ENCODE results near the gene STARD4.

The STARD4 gene

DNA sequence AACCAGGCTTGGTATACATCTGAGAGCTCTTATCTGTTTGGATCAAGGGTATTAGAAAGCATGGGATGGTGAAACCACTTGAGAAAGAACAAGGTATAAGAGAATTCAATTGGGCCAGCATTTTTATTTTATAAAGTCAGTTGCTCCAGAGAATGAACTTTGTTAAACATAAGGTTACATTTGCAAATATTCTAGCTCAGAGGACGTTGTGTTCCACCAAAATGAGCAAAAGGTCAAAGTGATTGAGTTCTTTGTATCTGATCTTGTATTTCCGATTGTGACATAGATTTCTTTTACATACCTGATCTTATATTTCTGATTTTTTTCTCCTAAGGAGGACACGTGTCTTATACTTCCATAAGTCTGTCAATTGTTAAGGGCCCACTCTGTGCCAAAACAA lies 8.6 kb upstream of the STARD4 start:
- no peak for DNase-seq

- DNase-seq: no peak
Measured at GRCh38 chr5:111518777-111519176, 6.4 kb upstream of the STARD4 start.

DNA sequence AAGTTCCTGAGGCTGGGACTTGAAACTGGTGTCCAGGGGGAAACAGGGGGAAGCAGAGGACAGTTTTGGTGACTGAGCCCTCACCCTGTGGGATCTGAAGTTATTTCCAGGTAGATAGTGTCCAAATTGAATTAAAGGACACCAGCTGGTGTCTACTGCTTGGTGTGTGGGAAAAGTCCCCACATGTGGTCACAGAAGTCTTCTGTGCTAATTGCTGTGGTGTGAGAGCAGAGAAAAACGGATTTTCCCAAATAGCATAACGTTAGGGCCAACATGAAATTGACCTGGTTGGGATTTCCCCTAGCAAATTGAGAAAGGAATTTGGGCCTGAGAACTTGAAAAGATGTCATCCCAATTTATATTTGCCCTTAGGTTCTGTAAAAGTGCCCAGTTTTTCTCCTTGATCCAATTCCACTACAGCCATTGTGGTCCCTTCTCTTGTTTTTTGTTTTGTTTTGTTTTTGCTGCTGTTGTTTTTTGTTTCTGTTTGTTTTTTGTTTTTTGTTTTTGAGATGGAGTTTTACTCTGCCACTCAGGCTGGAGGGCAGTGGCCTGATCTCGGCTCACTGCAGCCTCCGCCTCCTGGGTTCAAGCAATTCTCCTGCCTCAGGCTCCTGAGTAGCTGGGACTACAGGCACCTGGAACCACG lies 5.6 kb upstream of the STARD4 start:
- DNase-seq: no peak

GRCh38 chr5:111514087-111514486 lies 1.8 kb upstream of the STARD4 start:
- DNase-seq: no peak

- no peak for DNase-seq
Measured at GRCh38 chr5:111513131-111513520, 791 bp upstream of the STARD4 start.

DNA sequence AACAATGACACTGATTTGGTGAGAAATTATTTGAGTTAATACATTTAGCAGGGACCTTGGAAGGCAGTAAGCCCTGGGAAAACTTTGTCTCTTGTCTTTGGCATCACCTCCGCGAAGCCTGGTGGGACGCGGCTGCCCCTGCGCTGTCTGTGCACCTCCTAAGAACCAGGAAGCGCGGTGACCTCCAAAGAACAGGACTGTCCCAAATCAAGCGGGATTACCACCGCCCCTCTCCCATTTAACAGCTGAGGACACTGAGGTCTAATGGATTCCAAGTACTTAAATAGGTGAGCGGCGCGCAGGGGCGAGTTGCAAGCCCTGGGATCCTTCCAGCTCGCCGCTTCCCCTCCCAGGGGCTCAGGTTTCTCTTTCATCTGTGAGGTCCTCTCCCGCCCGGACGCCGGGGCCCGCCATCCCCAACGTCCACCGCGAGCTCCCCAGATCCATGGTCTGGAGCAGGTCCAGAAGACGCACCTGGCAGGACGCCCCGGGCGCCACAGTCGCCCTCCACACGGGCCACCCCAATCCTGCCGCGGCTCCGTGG lies 432 bp downstream of the STARD4 start:
- no peak for DNase-seq

DNA sequence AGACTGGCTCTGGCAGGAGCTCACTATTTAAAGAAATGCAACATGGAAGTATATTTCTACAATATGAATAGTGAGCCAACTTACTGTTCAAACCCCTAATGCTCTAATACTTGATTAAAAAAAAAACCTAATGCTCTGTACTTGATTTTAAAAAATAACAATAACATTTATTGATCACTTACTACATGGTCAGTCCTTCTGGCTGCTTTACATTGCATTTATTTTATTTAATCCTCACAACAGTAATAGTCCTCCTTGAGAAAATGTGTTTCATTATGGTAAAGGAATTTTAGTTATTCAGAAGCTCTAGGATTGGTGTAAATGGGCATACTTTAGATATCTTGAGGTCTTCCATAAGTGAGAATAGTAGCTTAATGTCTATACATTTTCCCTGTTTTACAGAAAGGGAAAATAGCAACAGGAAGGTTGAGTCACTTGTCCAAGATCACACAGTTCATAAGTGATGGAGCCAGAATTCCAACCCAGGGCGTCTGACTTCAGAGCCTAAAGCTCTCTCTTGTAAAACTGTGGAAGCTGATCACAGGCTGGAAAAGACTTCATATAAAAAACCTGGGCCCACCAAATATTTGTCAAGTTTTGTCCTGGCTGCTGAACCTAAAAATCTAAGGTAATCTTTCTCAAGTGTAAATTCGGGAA lies 1.0 kb downstream of the STARD4 start:
- DNase-seq: no peak

DNA sequence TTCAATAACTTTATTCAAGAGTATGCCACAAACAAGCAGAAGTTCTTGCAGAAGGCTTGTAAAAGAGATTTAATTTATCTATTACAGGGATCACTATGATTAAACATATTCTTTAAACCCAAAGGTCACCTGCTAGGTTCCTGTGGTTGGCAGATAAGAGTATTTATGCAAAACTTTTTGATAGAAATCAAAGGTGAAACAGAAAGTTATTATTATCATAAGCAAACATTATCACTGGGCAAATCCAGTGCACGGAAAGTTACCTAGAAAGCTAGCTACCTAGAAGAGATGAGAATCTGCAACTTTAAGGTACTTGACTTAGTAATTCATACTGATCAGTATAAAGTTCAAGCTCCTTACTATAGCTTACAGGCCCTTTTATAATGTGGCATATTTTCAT lies 3.2 kb downstream of the STARD4 start:
- DNase-seq: no peak

- no peak for DNase-seq
Measured at GRCh38 chr5:111507276-111507675, 5.1 kb downstream of the STARD4 start.

DNA sequence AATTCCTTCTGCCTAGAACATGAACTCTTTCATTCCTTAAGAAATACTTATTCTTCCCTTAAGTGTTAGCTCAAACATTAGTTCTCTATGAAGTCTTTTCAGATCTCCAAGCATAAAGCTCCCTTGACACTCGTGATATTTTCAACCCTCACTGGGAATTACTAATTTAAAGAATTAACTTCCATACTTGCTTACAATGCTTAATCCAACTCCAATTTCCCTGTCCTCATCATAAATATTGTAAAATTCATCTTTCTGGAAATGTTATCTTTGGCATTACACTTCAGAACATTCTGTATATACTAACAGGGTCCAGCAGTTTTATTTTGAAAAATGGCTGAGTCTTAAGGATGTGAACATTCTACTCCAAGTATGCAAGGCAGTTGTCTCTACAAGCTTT lies 7.2 kb downstream of the STARD4 start:
- no peak for DNase-seq

- no peak for DNase-seq
Measured at GRCh38 chr5:111502956-111503355, 9.4 kb downstream of the STARD4 start.

DNA sequence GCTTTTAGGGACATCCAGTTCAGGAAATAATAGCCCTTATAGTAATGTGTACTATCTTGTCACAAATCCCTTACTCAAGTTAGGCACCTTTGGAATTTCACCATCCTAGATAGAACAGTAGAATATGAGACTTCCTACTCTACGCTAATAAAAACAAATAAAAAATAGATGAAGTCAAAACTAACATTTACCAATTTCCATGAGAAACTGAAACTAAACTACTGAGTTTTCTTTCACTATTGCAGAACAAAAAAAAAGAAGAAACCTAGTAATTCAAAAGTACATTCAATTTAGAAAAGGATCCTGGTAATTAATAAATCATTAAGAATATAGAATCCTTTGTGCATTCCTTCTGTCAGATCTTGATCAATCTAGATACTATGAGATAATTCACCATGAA lies 14.0 kb downstream of the STARD4 start:
- DNase-seq: no peak

DNA sequence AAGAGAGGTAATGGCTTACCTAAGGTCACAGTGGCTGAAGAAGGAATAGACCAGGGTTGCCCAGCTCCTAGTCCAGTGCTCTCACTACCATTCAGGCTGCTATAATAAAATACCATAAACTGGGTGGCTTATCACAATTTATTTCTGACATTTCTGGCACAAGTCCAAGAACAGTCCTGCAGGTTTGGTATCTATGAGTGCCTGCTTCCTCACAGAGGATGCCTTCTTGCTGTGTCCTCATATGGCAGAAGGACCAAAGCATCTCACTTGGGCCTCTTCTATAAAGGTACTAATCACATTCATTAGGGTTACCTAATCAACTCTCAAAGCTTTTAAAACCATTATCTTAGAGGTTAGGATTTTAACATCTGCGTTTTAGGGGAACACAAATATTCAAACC lies 17.2 kb downstream of the STARD4 start:
- no peak for DNase-seq

GRCh38 chr5:111494355-111494999 lies 17.9 kb downstream of the STARD4 start:
- DNase-seq: no peak

- DNase-seq: no peak
Measured at GRCh38 chr5:111493031-111493430, 19.3 kb downstream of the STARD4 start.

DNA sequence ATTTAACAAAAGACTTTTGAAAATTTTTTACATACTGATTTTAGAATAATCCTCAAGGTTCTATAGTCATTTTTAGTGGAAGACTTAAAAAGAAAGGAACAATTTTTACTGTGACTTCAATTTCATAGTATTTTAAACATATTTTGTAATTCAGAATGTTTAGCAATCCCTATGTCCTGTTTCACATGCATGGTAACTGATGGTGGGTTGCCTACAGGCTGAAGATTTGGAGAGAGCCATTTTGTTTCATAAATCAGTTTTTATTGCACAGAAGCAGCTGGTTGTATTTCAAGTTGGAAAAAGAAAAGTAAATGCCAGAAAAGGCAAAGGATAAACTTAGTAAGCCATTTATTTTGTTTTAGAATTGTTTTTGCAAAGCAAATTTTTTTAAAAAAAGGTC lies 24.0 kb downstream of the STARD4 start:
- DNase-seq: no peak

DNA sequence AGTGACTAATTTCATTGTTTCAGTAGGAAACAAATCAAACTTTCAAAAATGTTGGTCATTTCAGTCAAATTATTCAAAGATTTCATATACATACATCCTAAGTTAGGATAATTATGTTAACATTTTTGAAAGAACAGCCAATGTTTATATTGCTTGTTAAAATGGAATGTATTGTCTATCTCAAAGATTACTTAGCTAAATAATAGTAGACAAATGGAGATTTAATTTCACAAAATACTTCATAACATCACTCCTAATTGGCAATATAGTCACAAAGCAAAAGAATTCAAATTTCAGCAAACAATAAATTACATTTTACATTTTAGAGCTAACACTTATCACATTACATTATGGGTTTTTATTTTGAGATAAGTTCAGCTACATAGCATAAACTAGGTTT lies 25.4 kb downstream of the STARD4 start:
- DNase-seq: no peak

- no peak for DNase-seq
Measured at GRCh38 chr5:111486055-111486454, 26.3 kb downstream of the STARD4 start.

- no peak for DNase-seq
Measured at GRCh38 chr5:111480346-111480745, 32.0 kb downstream of the STARD4 start.

DNA sequence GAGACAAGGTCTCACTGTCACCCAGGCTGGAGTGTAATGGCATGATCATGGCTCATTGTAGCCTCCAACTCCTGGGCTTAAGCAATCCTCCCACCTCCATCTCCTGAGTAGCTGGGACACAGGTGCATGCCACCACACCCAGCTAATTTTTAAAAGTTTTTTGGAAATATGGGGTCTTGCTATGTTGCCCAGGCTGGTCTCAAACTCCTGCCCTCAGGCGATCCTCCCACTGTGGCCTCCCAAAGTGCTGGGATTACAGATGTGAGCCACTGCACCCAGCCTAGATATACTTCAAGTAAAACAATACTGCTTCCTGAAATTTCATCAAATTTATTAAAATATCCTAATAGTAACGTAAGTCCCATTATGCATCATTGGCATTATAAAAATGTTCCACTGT lies 33.4 kb downstream of the STARD4 start:
- no peak for DNase-seq

DNA sequence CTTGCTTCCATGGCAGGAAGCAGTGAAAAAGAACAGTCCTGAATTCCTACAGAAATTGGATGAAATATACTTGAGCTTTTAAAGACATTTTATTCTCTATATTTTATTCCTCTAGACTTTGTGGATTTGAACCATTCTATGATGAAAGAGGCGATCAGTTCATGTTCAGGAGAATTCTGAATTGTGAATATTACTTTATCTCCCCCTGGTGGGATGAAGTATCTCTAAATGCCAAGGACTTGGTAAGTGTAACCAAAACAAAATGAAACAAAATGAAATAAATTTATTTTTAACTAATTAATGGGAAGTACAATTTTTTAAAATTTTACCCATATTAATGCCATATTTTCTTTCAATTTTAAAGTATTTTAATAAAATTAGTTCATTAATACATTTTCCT lies 34.1 kb downstream of the STARD4 start:
- DNase-seq: no peak

DNA sequence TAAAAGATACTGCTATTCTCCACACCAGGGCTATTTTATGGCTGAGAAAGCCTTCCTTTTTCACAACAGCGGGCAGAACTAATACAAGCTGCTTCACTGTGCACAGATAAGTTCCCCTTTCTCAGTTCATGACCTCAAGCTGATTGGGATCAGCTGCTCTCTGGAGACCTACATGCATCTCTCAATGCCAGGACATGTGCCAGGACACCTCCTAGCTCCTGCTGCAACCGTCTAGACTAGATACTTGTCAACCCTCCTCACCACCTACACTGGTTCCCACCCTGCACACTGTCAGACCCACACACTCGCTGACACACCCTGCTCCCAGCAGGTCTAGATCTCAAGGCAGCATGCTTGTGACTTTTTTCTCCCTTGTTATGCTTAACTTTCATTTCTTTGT lies 39.8 kb downstream of the STARD4 start:
- DNase-seq: no peak

DNA sequence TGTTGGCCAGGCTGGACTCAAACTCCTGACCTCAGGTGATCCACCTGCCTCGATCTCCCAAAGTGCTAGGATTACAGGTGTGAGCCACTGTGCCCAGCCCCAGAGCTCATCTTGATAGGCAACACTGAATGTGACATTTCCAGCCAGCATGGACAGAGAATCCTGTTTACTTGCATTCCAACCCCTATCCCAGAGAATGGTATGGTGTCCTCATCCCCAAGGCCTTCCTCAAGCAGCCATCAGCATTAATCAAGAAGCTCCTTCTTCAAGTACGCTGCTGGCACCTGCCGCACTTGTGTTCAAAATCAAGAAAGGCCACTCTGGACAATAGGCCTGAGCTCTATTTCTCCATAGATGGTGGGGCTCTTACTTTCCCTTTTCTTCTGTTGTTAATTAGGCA lies 40.2 kb downstream of the STARD4 start:
- DNase-seq: no peak

DNA sequence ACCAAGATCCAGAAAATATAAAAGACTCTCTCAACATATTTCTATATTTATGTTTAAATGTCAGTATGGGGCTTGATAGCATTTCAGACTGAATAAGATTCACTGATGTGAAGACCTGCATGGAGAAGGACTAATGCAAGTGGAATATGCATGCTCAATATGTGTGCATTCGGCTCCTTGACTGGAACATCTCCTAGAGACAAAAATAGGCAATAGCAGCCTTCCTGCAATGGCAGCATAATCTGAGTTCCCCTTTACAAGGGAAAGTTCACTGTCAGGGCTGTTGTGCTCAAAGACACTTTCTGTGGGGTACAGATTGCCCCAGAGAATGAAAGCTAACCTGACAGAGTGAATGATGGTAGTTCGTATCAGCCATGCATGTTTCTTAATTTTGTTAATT lies 42.4 kb downstream of the STARD4 start:
- no peak for DNase-seq
